Retina (tissue), 1 donor: ENCODE measurements around the gene PRSS8.
"Not testable (repeated sequence)": the region's sequence is repeated elsewhere in the genome, so short reads cannot be mapped to it uniquely, and the experiment has no call there.

ENCODE experiments used
- DNase-seq: peaks from one replicate; pipeline ENCODE4 v3.0.0-alpha.2; 2016

PRSS8 gene

GRCh38 chr16:31135535-31136286 is at the start of gene PRSS8:
PRSS8 (minus strand) TSS chr16:31135727; CDS start chr16:31135498, 229 bp downstream.
- no peak for DNase-seq

DNA sequence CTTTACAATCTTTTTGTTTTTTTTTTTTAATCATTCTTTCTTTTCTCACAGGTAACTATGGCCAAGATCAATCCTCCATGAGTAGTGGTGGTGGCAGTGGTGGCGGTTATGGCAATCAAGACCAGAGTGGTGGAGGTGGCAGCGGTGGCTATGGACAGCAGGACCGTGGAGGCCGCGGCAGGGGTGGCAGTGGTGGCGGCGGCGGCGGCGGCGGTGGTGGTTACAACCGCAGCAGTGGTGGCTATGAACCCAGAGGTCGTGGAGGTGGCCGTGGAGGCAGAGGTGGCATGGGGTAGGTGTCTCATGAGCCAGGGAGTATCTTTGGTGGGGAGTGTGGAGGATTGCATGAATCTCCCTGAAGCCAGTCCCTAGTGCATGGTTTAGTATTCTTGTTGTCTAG is 49.4 kb upstream of the PRSS8 start:
- DNase-seq, result no peak

- no peak for DNase-seq
These were observed 48.2 kb upstream of the PRSS8 start for GRCh38 chr16:31183432-31184428.

- no peak for DNase-seq
These were observed 46.9 kb upstream of the PRSS8 start for GRCh38 chr16:31182391-31182790.

GRCh38 chr16:31181102-31181830 is 45.7 kb upstream of the PRSS8 start:
- no peak for DNase-seq

DNA sequence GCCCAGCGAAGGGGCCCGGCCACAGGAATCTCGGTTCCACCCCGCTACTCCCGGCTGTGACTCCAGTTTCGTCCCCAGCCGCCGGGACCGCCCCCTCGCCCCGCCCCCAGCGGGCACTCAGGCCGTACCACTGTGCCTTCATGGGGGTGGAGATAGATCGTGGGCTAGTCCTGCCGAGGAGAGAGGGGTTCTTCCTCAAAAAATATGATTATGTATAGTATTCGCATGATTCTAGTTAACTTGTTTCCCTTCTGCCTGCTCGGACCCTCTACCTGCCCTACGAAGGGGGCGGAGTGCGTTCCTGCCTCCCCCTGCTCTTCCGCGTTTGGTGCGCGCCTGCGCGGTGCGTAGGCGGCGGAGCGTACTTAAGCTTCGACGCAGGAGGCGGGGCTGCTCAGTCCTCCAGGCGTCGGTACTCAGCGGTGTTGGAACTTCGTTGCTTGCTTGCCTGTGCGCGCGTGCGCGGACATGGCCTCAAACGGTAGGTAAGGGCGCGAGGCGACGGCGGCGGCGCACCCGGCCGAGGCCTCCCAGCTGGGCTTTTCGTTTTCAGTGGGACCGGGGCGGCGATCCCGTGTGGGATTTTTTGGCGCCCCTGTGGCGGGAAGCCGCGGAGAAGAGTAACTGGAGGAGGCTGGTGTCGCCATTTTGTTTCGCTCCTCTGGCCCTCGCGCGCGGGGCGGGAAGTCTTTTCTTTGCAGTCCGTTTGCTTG is 44.4 kb upstream of the PRSS8 start, which contains the start of gene FUS:
TSS of gene FUS (plus strand) at position 393 of the 713 bp plus-strand sequence. CDS start at position 469, 76 bp downstream.
- peak; percentile 100 for DNase-seq

GRCh38 chr16:31179219-31179746 is 43.8 kb upstream of the PRSS8 start:
- DNase-seq, result no peak

DNA sequence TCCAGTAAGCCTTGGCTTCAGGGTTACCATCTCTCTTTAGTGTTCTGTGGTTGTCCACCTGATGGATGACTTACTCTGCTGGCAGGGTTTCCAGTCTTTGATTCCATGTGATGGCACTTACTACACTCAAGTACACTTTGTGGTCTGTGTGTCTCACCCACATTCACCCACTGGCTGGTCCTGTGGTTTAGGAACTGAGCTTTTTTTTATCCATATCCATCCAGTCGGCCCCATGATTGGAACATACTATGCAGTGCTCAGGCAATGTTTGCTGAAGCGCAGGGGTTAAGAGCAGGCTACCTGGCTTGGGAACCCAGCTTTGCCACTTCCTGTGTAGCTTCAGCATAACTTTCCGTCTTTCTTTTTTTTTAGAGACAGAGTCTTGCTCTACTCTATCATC is 41.6 kb upstream of the PRSS8 start:
- no peak for DNase-seq

DNA sequence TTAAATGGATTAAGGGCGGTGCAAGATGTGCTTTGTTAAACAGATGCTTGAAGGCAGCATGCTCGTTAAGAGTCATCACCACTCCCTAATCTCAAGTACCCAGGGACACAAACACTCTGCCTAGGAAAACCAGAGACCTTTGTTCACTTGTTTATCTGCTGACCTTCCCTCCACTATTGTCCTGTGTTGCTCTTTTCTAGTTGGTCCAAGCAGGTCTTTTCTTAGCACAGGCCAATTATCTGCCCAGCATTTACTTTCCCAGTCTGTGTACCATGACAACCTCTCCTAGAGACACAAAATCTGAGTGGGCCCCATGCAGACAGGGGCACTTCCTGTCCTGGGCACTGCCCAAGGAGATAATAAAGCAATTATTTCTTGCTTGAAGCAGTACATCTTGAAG is 34.5 kb upstream of the PRSS8 start:
- DNase-seq, result peak; percentile 25

DNA sequence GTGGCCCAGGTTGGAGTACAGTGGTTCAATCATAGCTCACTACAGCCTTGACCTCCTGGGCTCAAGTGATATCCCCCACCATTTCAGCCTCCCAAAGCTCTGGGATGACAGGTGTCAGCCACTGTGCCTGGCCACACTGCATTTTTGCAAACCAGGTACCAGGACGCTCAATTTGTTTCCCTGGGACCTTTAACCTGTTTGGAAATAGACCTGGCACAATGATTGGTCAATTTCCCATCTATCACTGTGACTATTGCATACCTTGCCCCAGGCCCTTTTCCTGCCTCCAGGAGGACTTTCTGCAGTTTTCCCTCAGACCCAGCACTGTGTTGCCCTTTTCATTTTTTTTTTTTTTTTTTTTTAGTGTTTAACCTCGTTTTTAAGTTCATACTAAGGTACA is 33.3 kb upstream of the PRSS8 start:
- DNase-seq, result no peak

DNA sequence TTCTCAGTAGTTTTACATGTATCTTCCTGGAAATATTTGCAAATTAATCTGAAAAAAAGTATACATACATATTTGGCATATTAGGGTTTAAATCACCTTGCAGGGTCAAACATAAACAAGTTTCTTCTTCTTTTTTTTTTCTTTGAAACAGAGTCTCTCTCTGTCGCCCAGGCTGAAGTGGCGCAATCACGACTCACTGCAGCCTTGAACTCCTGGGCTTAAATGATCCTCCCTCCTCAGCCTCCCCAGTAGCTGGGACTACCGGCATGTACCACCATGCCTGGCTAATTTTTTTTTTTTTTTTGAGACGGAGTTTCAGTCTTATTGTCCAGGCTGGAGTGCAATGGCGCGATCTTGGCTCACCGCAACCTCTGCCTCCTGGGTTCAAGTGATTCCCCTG is 31.8 kb upstream of the PRSS8 start:
- no peak for DNase-seq

DNA sequence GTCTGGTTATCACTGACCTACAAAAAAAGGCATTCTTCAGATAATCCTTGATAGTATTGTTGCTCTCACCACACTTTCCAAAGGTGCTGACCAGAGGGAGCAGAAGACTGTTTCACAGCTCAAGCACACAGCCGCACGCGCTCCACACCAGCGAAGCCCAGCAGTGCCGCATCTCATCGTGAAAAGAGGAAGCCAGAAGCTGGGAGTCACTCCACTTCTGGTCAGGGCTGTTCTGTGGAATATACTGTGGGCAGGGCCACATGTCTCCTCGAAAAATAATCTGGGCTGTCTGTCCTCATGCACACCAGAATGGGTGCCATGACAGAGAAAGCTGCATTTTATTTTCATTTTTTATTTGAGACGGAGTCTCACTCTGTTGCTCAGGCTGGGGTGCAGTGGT is 21.6 kb upstream of the PRSS8 start:
- no peak for DNase-seq

DNA sequence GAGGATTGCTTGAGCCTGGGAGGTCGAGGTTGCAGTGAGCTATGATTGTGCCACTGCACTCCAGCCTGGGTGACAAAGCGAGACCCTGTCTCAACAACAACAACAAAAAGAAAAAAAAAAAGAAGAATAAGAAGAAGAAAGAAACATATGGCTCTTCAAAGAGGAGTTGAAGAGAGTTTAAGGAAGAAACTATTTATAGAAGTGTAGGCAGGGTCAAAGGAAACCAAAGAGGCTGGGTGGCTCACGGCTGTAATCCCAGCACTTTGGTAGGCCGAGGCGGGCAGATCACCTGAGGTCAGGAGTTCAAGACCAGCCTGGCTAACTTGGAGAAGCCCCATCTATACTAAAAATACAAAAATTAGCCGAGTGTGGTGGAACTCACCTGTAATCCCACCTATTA is 15.4 kb upstream of the PRSS8 start:
- not testable (repeated sequence) for DNase-seq

GRCh38 chr16:31149894-31150890 is 14.7 kb upstream of the PRSS8 start, which contains the start of gene PRSS36:
PRSS36 (minus strand) TSS chr16:31150066; CDS start chr16:31150035, 31 bp downstream.
- DNase-seq, result no peak

DNA sequence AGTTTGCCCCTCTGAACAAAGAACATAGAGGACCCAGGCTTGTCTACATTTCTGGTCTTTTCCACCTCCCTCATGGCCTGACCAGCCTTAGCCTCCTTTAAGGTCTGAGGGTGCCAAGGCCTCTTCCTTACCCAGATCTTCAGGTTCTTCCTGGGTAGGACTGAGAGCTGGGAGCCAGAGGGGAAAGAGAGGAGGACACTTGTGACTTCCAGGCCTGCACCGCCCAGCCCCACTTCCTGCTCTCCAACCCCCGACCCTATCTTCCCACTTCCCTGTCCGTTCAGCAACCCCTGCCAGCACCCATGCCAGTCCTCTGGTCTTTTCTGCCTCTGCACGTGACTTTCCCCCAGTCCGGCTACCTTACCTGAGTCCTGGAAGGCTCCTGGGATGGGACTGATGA is 13.8 kb upstream of the PRSS8 start:
- no peak for DNase-seq

DNA sequence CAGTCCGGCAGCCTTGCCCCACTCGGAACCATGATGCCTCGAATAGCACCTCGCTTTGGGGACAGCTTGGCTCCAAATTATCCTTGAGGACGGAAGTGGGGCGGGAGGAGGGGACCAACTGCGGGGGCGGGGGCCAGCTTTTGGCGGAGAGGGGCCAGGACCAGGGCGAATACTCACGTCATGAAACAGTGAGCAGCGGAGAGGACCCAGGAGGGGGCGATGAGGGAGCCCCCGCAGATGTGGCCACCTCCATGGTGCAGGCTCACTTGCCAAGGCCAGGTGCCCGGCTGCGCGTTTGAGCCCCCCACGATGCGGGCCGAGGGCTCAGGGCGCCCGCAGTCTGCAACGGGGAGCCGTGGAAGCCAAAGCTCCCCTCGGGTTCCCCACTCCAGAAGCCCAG is 13.4 kb upstream of the PRSS8 start:
- no peak for DNase-seq

- no peak for DNase-seq
These were observed 12.8 kb upstream of the PRSS8 start for GRCh38 chr16:31148281-31148728.

DNA sequence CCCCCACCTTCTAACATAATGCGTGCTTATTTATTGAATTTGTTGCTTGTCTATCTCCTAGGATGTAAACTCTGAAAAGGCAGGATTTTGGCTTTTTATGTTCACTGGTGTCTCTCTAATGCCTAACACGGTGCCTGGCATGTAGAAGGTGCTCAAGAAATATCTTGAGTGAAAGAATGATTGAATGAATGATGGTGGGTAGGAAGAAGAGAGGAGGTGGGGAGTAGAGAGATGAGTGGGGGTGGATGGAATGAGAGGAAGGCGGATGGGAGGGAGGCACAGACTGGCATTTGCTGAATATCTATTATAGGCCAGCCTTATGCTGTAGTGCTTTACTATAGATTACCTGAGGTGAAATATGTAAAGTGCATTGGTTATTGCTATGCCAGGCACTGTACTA is 12.0 kb upstream of the PRSS8 start:
- no peak for DNase-seq

GRCh38 chr16:31145398-31145990 is 10.0 kb upstream of the PRSS8 start:
- no peak for DNase-seq

DNA sequence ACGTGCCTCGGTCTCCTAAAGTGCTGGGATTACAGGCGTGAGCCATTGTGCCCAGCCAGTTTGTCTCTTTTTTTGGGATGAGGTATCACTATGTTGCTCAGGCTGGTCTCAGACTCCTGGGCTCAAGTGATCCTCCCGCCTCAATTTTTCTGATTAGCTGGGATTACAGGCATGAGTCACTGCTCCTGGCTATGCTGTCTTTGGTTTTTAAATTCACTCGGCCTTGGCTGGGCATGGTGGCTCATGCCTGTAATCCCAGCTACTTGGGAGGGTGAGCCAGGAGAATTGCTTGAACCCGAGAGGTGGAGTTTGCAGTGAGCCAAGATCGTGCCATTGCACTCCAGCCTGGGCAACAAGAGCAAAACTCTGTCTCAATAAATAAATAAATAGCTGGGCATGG is 8.9 kb upstream of the PRSS8 start:
- DNase-seq, result not testable (repeated sequence)
